ENCODE data around the gene ELN.

Gene ELN

DNA sequence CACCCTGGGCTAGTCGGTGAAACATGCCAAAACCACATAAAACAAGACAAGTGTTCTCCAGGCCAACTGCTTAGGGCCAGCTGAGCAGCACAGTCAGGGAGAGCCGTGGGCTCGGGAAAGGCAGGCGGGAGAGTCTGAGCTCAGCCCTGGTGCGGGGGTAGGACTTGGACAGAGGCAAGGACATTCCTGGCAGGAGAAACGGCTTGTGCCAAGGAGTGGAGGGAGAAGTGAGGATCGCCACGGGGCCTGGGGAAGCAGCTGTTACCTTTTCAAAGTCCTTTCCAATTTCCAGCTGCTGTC lies 4.2 kb downstream of the ELN start:
- H3K9me3 ChIP-seq (ENCODE audit: insufficient read depth, low read length): no peaks in the 10 kb centered on the region
- H3K27ac ChIP-seq (ENCODE audit: low read length): no peak overlapping the region
- H3K27me3 ChIP-seq (ENCODE audit: low read depth, low read length): peaks cover 30% of the 10 kb centered on the region
- no peak for TF ChIP-seq EZH2phosphoT487 (IDR thresholded peaks at IDR 0.05; ENCODE audit: low read depth)
- TF ChIP-seq, protein P1, sequence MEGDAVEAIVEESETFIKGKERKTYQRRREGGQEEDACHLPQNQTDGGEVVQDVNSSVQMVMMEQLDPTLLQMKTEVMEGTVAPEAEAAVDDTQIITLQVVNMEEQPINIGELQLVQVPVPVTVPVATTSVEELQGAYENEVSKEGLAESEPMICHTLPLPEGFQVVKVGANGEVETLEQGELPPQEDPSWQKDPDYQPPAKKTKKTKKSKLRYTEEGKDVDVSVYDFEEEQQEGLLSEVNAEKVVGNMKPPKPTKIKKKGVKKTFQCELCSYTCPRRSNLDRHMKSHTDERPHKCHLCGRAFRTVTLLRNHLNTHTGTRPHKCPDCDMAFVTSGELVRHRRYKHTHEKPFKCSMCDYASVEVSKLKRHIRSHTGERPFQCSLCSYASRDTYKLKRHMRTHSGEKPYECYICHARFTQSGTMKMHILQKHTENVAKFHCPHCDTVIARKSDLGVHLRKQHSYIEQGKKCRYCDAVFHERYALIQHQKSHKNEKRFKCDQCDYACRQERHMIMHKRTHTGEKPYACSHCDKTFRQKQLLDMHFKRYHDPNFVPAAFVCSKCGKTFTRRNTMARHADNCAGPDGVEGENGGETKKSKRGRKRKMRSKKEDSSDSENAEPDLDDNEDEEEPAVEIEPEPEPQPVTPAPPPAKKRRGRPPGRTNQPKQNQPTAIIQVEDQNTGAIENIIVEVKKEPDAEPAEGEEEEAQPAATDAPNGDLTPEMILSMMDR (IDR thresholded peaks at IDR 0.05; ENCODE audit: low read depth, low read length): no peak
- no peaks in the 10 kb centered on the region for H3K79me2 ChIP-seq (ENCODE audit: low read length)
- no peak overlapping the region for H2AFZ ChIP-seq (ENCODE audit: low read depth, low read length)
- H4K20me1 ChIP-seq (ENCODE audit: insufficient read depth, low read length): no peaks in the 10 kb centered on the region
- H3K4me1 ChIP-seq (ENCODE audit: low read length): no peaks in the 10 kb centered on the region
- no peaks in the 10 kb centered on the region for H3K36me3 ChIP-seq (replicated peaks; ENCODE audit: low read depth, low read length)
- H3K4me2 ChIP-seq (ENCODE audit: low read length): no peak overlapping the region
- no peak overlapping the region for H3K9ac ChIP-seq (ENCODE audit: low read length)
- no peak overlapping the region for H3K4me3 ChIP-seq (ENCODE audit: low read length)

DNA sequence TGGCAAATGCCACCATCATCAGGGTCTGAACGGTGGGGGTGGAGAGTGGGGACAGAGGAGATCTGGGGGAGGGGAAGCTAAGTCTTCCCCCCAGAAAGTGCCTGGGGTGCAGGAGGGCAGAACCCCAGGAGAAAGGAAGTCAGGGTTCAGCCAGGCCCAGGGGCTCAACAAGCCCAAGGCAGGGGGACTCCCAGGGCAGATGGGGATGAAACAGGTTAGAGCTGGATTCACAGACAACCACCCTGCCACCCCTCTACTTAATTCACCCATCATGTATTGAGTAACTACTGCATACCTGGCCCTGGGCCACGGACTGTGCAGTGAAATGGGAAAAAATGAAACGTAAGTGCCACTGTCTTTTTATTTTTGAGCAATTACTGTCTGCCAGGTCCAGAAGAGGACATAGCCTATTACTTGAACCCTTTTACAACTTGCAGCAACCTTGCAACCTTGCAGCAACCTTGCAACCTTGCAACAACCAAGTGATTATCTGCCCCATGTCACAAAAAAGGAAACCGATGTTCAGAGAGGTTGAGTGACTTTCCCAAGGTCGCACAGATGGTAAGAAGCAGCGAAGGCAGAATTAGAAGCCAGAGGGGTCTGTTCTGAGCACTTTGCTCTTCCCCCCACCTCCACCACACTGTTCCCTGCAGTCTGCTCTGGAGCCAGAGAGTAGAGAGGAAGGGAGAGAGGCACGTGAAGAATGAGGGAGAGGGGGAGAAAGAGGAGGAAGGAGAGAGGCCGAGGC lies 4.8 kb downstream of the ELN start:
- no peak for TF ChIP-seq EZH2phosphoT487 (IDR thresholded peaks at IDR 0.05; ENCODE audit: low read depth)
- TF ChIP-seq, protein P1 (IDR thresholded peaks at IDR 0.05; ENCODE audit: low read depth, low read length): no peak
- Histone ChIP-seq H3K4me2 (ENCODE audit: low read length) (no peak overlapping the region), H3K9ac (ENCODE audit: low read length) (no peak overlapping the region)

DNA sequence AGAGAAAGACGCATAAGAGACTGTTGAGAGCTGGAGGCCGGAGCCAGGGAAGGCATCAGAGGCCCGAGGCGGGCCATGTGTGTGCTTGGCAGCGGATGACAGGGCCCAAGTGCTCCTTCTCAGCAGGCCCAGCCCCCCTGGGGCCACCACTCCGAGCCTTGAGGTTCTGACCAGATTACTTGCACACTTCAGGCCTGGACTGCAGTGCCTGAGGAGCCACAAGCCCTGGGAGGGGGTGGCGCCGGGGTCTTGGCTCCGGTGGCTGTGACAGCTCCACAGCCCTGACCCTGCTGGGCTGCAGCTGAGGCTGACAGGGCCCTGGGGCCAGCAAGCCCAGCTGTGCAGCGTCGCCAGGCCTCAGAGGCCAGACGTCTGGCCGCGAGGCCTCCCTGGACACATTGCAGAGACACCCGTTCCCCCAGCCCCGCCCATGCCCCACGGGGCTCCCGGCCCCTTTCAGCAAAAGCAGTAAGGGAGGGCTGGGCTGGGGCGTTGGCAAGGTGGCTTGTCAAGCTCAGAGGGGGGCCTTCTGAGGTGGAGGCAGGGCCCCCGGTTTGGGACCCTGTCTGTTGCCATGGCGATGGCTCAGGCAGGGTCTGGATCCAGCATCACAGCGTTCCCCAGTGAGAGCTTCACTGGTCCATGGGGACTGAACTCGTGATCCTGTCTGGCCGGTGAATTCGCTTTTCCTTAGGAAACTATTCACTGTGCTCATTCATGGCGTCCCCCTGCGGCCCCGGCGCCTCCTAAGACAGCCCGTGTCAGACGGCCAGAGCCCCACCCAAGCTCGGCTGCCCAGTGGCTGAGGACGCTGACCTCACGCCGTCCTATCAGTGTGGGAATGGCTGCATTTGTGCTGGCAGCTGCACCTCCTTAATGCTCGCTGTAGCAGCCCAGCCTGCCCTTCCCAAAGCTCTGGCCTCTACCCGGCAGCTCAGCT lies 5.7 kb downstream of the ELN start:
- TF ChIP-seq, protein P1 (IDR thresholded peaks at IDR 0.05; ENCODE audit: low read depth, low read length): no peak
- TF ChIP-seq EZH2phosphoT487 (IDR thresholded peaks at IDR 0.05; ENCODE audit: low read depth): no peak
- H2AFZ ChIP-seq (ENCODE audit: low read depth, low read length): no peak overlapping the region
- no peaks in the 10 kb centered on the region for H3K9me3 ChIP-seq (ENCODE audit: insufficient read depth, low read length)
- H3K27me3 ChIP-seq (ENCODE audit: low read depth, low read length): peaks cover 32% of the 10 kb centered on the region
- H3K9ac ChIP-seq (ENCODE audit: low read length): no peak overlapping the region
- H3K27ac ChIP-seq (ENCODE audit: low read length): no peak overlapping the region
- no peaks in the 10 kb centered on the region for H3K36me3 ChIP-seq (replicated peaks; ENCODE audit: low read depth, low read length)
- no peak overlapping the region for H3K4me3 ChIP-seq (ENCODE audit: low read length)
- H3K79me2 ChIP-seq (ENCODE audit: low read length): no peaks in the 10 kb centered on the region
- no peaks in the 10 kb centered on the region for H3K4me1 ChIP-seq (ENCODE audit: low read length)
- H3K4me2 ChIP-seq (ENCODE audit: low read length): no peak overlapping the region
- H4K20me1 ChIP-seq (ENCODE audit: insufficient read depth, low read length): no peaks in the 10 kb centered on the region

More for the DNA sequence above, 4.8 kb downstream of the ELN start:
- Histone ChIP-seq H3K27ac (ENCODE audit: low read length) (no peak overlapping the region), H2AFZ (ENCODE audit: low read depth, low read length) (no peak overlapping the region), H4K20me1 (ENCODE audit: insufficient read depth, low read length) (no peaks in the 10 kb centered on the region), H3K27me3 (ENCODE audit: low read depth, low read length) (peaks cover 30% of the 10 kb centered on the region), H3K9me3 (ENCODE audit: insufficient read depth, low read length) (no peaks in the 10 kb centered on the region), H3K4me1 (ENCODE audit: low read length) (no peaks in the 10 kb centered on the region), H3K79me2 (ENCODE audit: low read length) (no peaks in the 10 kb centered on the region), H3K36me3 (replicated peaks; ENCODE audit: low read depth, low read length) (no peaks in the 10 kb centered on the region), H3K4me3 (ENCODE audit: low read length) (no peak overlapping the region)

DNA sequence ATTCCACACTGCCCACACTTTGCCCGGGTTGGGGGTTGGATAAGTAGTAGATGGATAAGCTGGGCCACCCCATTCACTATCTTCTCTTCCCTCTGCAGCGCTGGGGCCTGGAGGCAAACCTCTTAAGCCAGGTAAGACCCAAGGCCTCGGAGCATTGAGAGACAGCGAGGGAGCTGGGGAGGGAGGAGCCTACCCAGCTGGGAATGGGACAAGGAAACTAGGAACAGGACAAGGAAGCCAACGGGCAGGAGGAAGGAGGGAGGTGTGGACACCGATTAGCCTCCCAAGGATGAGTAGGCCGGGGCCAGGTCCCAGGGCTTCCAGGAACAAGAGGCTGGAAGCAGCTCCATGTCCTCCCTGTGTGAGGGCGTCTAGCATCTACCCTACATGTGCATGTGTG lies 9.6 kb downstream of the ELN start:
- no peak overlapping the region for H2AFZ ChIP-seq (ENCODE audit: low read depth, low read length)
- no peak overlapping the region for H3K9ac ChIP-seq (ENCODE audit: low read length)
- H3K79me2 ChIP-seq (ENCODE audit: low read length): no peaks in the 10 kb centered on the region
- H3K9me3 ChIP-seq (ENCODE audit: insufficient read depth, low read length): no peaks in the 10 kb centered on the region
- TF ChIP-seq EZH2phosphoT487 (IDR thresholded peaks at IDR 0.05; ENCODE audit: low read depth): no peak
- TF ChIP-seq, protein P1 (IDR thresholded peaks at IDR 0.05; ENCODE audit: low read depth, low read length): no peak
- 0 out of 2 replicates have a peak, but pooled peaks cover 5% of the 10 kb centered on the region for H3K27me3 ChIP-seq (ENCODE audit: low read depth, low read length)
- no peak overlapping the region for H3K4me3 ChIP-seq (ENCODE audit: low read length)
- no peaks in the 10 kb centered on the region for H3K36me3 ChIP-seq (replicated peaks; ENCODE audit: low read depth, low read length)
- no peak overlapping the region for H3K4me2 ChIP-seq (ENCODE audit: low read length)
- no peak overlapping the region for H3K27ac ChIP-seq (ENCODE audit: low read length)
- H4K20me1 ChIP-seq (ENCODE audit: insufficient read depth, low read length): no peaks in the 10 kb centered on the region
- H3K4me1 ChIP-seq (ENCODE audit: low read length): no peaks in the 10 kb centered on the region
